ES-I3 (cell line): ENCODE measurements around the gene C1orf141.

Experiments
- H3K36me3 ChIP-seq: 2 replicates; pipeline ENCODE4 v1.6.1; 2013; ENCODE audit warnings: mild to moderate bottlenecking, low read length, control low read depth, moderate library complexity; ENCODE audit not compliant: insufficient read depth
- H3K4me1 ChIP-seq: 2 replicates; pipeline ENCODE4 v1.6.1; 2013; ENCODE audit warnings: mild to moderate bottlenecking, control low read depth, low read length; ENCODE audit not compliant: insufficient read depth
- H3K9ac ChIP-seq: 2 replicates; pipeline ENCODE4 v1.6.1; 2013; ENCODE audit warnings: low read depth, mild to moderate bottlenecking, low read length, moderate library complexity
- H3K9me3 ChIP-seq: 2 replicates; pipeline ENCODE4 v1.6.1; 2013; ENCODE audit warnings: mild to moderate bottlenecking, low read length, moderate library complexity; ENCODE audit not compliant: control insufficient read depth, insufficient read depth

Gene C1orf141

GRCh38 chr1:67053535-67053784 lies 81.3 kb downstream of the C1orf141 start:
- no peaks in the 10 kb centered on the region for H3K4me1 ChIP-seq
- no peaks in the 10 kb centered on the region for H3K9me3 ChIP-seq
- no peaks in the 10 kb centered on the region for H3K36me3 ChIP-seq
- H3K9ac ChIP-seq, result peak overlapping the region; percentile 88

- Histone ChIP-seq H3K36me3 (no peaks in the 10 kb centered on the region), H3K9me3 (no peaks in the 10 kb centered on the region), H3K4me1 (no peaks in the 10 kb centered on the region), H3K9ac (peak overlapping the region; percentile 88)
These were observed 81.8 kb downstream of the C1orf141 start for GRCh38 chr1:67052741-67053534.

- no peaks in the 10 kb centered on the region for H3K36me3 ChIP-seq
- no peaks in the 10 kb centered on the region for H3K4me1 ChIP-seq
- no peak overlapping the region for H3K9ac ChIP-seq
- no peaks in the 10 kb centered on the region for H3K9me3 ChIP-seq
These were observed 83.6 kb downstream of the C1orf141 start for GRCh38 chr1:67051196-67051595.

- peaks cover 12% of the 10 kb centered on the region for H3K4me1 ChIP-seq
- H3K9me3 ChIP-seq, result no peaks in the 10 kb centered on the region
- no peaks in the 10 kb centered on the region for H3K36me3 ChIP-seq
- no peak overlapping the region for H3K9ac ChIP-seq
These were observed 90.0 kb downstream of the C1orf141 start for GRCh38 chr1:67044631-67045270.

GRCh38 chr1:67043366-67043765 lies 91.4 kb downstream of the C1orf141 start:
- H3K4me1 ChIP-seq, result peaks cover 12% of the 10 kb centered on the region
- H3K9me3 ChIP-seq, result no peaks in the 10 kb centered on the region
- no peaks in the 10 kb centered on the region for H3K36me3 ChIP-seq
- H3K9ac ChIP-seq, result no peak overlapping the region
